GM12878 (cell line): ENCODE measurements around the gene FASTK. TPM values are rescaled to one million over a fixed set of nuclear protein-coding genes. Genes with fewer than 3 reads are reported as not detected.

Source experiments
- ATAC-seq: fragments of 200-7000 bp; cut with Tn5 transposase; 3 replicates; pipeline ENCODE4 v1.9.1; 2020; ENCODE audit warnings: mild to moderate bottlenecking, moderate library complexity
- BruUV-seq: library from RNA; stranded (reverse); fragments of 400-500 nt; replicated peaks from 2 replicates; lab custom pipeline; 2021; lab: Mats Ljungman, UMichigan
- CTCF ChIA-PET: fragments of 300-600 bp; sonication (Branson Sonifier 250); formaldehyde crosslinking; extraction: SDS; loops from one replicate; lab custom pipeline; 2021; ENCODE audit warnings: inconsistent platforms; lab: Yijun Ruan, JAX
- POLR2A ChIA-PET: fragments of 350-600 bp; formaldehyde crosslinking; extraction: SDS; loops from one replicate; lab custom pipeline; 2021; ENCODE audit warnings: inconsistent platforms; lab: Charles Lee
- RAD21 ChIA-PET: fragments of 300-600 bp; sonication (Branson Sonifier 250); formaldehyde crosslinking; loops from one replicate; lab custom pipeline; 2023; ENCODE audit warnings: antibody characterized with exemption; ENCODE audit not compliant: unreplicated experiment; lab: Charles Lee
- SMC1A ChIA-PET: fragments of 300-600 bp; sonication (Branson Sonifier 250); formaldehyde crosslinking; loops from one replicate; lab custom pipeline; 2023; ENCODE audit not compliant: unreplicated experiment, uncharacterized antibody; lab: Charles Lee
- DNase-seq: peaks from one replicate; pipeline ENCODE4 v3.0.0-alpha.2; 2011; ENCODE audit warnings: low read depth, low spot score
- FAIRE-seq: peaks from 3 replicates; lab custom pipeline; 2011; peaks lifted over from hg19 to GRCh38; lab: Jason Lieb, UNC
- H2AFZ ChIP-seq: 2 replicates; pipeline ENCODE4 v1.6.0; 2011; ENCODE audit warnings: low read depth, low read length, control low read depth; ENCODE audit not compliant: control insufficient read depth
- H3K27ac ChIP-seq: 2 replicates; pipeline ENCODE4 v1.5.1; 2011; ENCODE audit warnings: control low read depth; ENCODE audit not compliant: control insufficient read depth, insufficient read depth
- H3K27me3 ChIP-seq, 2 experiments: replicated peaks in 1 of 2; 2 replicates each; pipeline versions ENCODE4 v1.6.0 to v1.6.1; 2011; ENCODE audit warnings: low read length in 1 of 2; ENCODE audit not compliant: control insufficient read depth in 2 of 2, insufficient read depth in 2 of 2
- H3K36me3 ChIP-seq, 2 experiments: 2 replicates each; pipeline ENCODE4 v1.5.1; 2011; ENCODE audit warnings: low read length in 1 of 2; ENCODE audit not compliant: control insufficient read depth in 2 of 2, insufficient read depth in 2 of 2
- H3K4me1 ChIP-seq: 2 replicates; pipeline ENCODE4 v1.6.1; 2011; ENCODE audit warnings: mild to moderate bottlenecking, low read length, moderate library complexity, mixed read lengths; ENCODE audit not compliant: control insufficient read depth, insufficient read depth
- H3K4me2 ChIP-seq: 2 replicates; pipeline ENCODE4 v1.6.0; 2011; ENCODE audit warnings: control low read depth; ENCODE audit not compliant: control insufficient read depth, insufficient read depth
- H3K4me3 ChIP-seq: fragments of 200-600 bp; sonication (generic); 2 replicates; pipeline ENCODE4 v1.5.1; 2016
- H3K79me2 ChIP-seq: 2 replicates; pipeline ENCODE4 v1.6.0; 2011; ENCODE audit warnings: low read length; ENCODE audit not compliant: control insufficient read depth, insufficient read depth
- H3K9ac ChIP-seq: 2 replicates; pipeline ENCODE4 v1.8.0; 2011; ENCODE audit warnings: low read length, control low read depth, mixed read lengths; ENCODE audit not compliant: control insufficient read depth, insufficient read depth
- H3K9me3 ChIP-seq: replicated peaks from 3 replicates; pipeline ENCODE4 v1.5.1; 2011; ENCODE audit warnings: mild to moderate bottlenecking, low read length; ENCODE audit not compliant: control insufficient read depth, insufficient read depth
- H4K20me1 ChIP-seq: 2 replicates; pipeline ENCODE4 v1.6.0; 2011; ENCODE audit not compliant: control insufficient read depth, insufficient read depth
- CBX3 ChIP-seq: fragments of 200-600 bp; sonication (generic); IDR thresholded peaks from 2 replicates; pipeline ENCODE4 v1.6.1; 2016; ENCODE audit warnings: low read depth, borderline replicate concordance
- FOS ChIP-seq: IDR thresholded peaks from 3 replicates; pipeline ENCODE4 v1.6.1; 2011; ENCODE audit warnings: borderline replicate concordance; ENCODE audit not compliant: insufficient read length; ENCODE audit errors: extremely low read depth
- MYC ChIP-seq: IDR thresholded peaks from 2 replicates; pipeline ENCODE4 v1.6.1; 2011; ENCODE audit warnings: mild to moderate bottlenecking, low read length, moderate library complexity, inconsistent platforms; ENCODE audit not compliant: insufficient read depth, insufficient replicate concordance, insufficient read length, severe bottlenecking
- NR2C2 ChIP-seq: IDR thresholded peaks from 2 replicates; pipeline ENCODE4 v1.6.1; 2011; ENCODE audit warnings: borderline replicate concordance, low read depth; ENCODE audit not compliant: control insufficient read depth, insufficient read length
- NR2F1 ChIP-seq: fragments of 450-650 bp; conservative IDR thresholded peaks from 2 replicates; pipeline ENCODE4 v1.6.1; 2017; ENCODE audit warnings: mild to moderate bottlenecking
- POLR2AphosphoS5 ChIP-seq: IDR thresholded peaks from 2 replicates; pipeline ENCODE4 v1.6.1; 2011; ENCODE audit warnings: mild to moderate bottlenecking, low read length, inconsistent platforms
- TARDBP ChIP-seq: IDR thresholded peaks from 2 replicates; pipeline ENCODE4 v1.6.1; 2016; ENCODE audit warnings: borderline replicate concordance
- ZNF274 ChIP-seq: IDR thresholded peaks from one replicate; pipeline ENCODE4 v1.8.0; 2011; ENCODE audit not compliant: insufficient read length, insufficient read depth
- WGBS: methylation state at CpG from one replicate; pipeline ENCODE4 v1.1.6; 2016; ENCODE audit warnings: low lambda C conversion rate; ENCODE audit not compliant: insufficient replicate concordance, insufficient coverage; ENCODE audit errors: missing lambda C conversion rate; 5-methylcytosine and 5-hydroxymethylcytosine counted together
- in situ Hi-C: fragments of 300-500 bp; cut with MboI; formaldehyde crosslinking; loops from 9 replicates; pipeline ENCODE4 v1.14.3; 2018; ENCODE audit warnings: mixed read lengths
- intact Hi-C: fragments of 100-400 bp; cut with micrococcal nuclease; formaldehyde crosslinking; loops from one replicate; pipeline ENCODE4 v1.14.2; 2022; ENCODE audit not compliant: unreplicated experiment
- polyA plus RNA-seq, 11 experiments: library from polyadenylated mRNA; depleted of rRNA in 4 of 11; unstranded in 6 of 11; stranded (reverse) in 5 of 11; fragments of >200 nt; fragmentation: Nextera tagmentation in 4 of 11; fragmentation: Illumina TruSeq in 1 of 11; extraction: Ambion mirVana in 4 of 11; extraction: Trizol in 1 of 11; gene quantifications; 1 replicate in 1 of 11; 2 replicates in 10 of 11; pipeline versions ENCODE4 v1.2.1 to v1.2.3, GENCODE V29; 2011 to 2016; ENCODE audit warnings: inconsistent platforms in 2 of 11, missing spikeins in 2 of 11, low read depth in 1 of 11
- total RNA-seq, 4 experiments: library from RNA; depleted of rRNA in 3 of 4; stranded (reverse); fragments of >200 nt in 3 of 4; fragmentation: Illumina TruSeq in 1 of 4; extraction: Trizol in 1 of 4; gene quantifications; 2 replicates each; pipeline versions ENCODE4 v1.2.1 to v1.2.3, GENCODE V29; 2013 to 2021
- TF ChIP-seq, protein P1 (sequence below): IDR thresholded peaks from 2 replicates; pipeline ENCODE4 v1.6.1; 2011; ENCODE audit warnings: low read depth, low read length, improper control_type of control experiment, borderline replicate concordance
- TF ChIP-seq, protein P2 (sequence below): IDR thresholded peaks from 2 replicates; pipeline ENCODE4 v1.6.1; 2011; ENCODE audit warnings: mild to moderate bottlenecking, low read depth, low read length, moderate library complexity; ENCODE audit not compliant: insufficient replicate concordance
- TF ChIP-seq, protein P3 (sequence below): fragments of 450-650 bp; IDR thresholded peaks from 2 replicates; pipeline ENCODE4 v1.6.1; 2017; ENCODE audit warnings: low read depth, mild to moderate bottlenecking, moderate library complexity

The FASTK gene
- total and polyA plus RNA-seq, 10 of the 15 experiments (the other 5 are each of a cell fraction or from before 2014, with no cell fraction given), result 0.19 to 102 (median 54.5) TPM

DNA sequence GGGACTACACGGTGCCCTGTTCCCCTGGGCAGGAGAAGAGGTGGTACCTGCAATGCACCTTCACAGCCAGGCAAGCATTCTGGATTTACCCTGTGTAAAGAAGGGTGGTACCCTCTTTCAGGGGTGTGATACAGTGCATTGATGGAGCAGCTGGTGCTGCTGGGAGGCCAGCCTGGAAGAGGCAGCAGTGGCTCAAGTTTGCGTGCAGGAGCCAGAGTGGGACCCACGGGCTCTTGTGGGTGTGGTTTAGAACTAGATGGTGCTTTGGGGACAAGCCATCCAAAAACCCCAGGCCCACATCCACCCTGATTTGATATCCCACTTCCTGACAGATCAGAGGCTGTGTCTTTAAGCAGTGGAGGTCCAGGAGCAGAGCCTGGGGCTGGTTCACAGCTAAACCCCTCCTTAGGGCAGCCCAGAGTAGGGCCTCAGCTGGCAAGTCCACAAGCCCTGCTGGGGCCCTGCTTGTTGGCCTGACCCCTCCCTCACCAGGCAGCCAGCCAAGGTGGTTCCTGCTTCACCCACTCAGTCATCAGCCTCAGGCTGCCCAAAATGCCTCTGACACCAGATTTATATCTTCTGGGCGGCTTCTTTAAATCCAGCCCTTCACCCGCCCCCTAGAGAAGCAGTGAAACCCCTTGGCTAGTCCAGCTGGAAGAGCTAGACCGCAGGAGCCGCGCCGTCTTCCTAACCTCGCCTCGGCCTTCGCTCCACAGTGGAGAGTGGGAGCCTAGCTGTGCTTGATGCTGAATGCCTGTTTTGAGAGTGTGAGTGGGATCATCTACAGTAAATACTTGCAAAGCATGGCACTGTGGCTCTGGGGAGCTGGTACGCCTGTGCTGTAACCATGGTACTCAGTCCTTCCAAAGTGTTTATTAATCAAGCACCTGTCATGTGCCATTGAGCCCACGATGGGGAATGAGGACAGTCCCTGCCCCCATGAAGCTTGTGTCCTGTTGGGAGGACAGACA, 33.7 kb downstream of the FASTK start (continued):
- TF ChIP-seq, protein P1, sequence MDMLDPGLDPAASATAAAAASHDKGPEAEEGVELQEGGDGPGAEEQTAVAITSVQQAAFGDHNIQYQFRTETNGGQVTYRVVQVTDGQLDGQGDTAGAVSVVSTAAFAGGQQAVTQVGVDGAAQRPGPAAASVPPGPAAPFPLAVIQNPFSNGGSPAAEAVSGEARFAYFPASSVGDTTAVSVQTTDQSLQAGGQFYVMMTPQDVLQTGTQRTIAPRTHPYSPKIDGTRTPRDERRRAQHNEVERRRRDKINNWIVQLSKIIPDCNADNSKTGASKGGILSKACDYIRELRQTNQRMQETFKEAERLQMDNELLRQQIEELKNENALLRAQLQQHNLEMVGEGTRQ, result no peak

DNA sequence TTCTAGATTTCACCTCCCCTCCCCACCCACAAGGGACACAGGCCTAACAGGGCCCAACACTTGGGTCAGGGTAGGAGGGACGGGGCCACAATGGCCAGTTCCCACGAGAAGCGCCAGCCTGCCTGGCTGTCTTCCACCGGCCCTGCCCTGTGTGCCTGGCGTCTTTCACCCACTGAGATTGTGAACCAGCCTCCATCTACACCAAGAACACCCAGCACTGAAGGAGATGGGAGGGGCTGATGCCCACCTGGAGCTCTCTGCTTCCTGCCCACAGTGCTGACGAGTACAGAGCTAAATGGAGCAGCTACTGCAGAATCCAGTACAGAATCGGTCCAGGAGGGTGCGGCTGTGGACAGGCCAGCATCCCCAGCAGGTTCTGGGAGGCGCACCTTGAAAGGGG, 34.6 kb downstream of the FASTK start:
- H3K4me2 ChIP-seq, result no peak overlapping the region
- in situ Hi-C loops, result no loop called here
- ATAC-seq (no peak), FAIRE-seq (no peak)
- ChIA-PET CTCF (no interaction called here), RAD21 (no interaction called here)
- WGBS, result 85% methylated on average over 9 of the region's 9 CpGs
- no peaks in the 10 kb centered on the region for H3K9me3 ChIP-seq
- H3K4me1 ChIP-seq, result no peaks in the 10 kb centered on the region
- intact Hi-C loops, result no loop called here
- H3K9ac ChIP-seq, result no peak overlapping the region
- H3K27ac ChIP-seq, result no peak overlapping the region
- H3K27me3 ChIP-seq, result no peaks in the 10 kb centered on the region; a peak in 1 of 4 replicates
- no peak overlapping the region for H3K4me3 ChIP-seq
- TF ChIP-seq NR2F1 (no peak), CBX3 (no peak), FOS (no peak), POLR2AphosphoS5 (no peak), TARDBP (no peak), ZNF274 (no peak), MYC (no peak), NR2C2 (no peak)
- TF ChIP-seq, protein P2, sequence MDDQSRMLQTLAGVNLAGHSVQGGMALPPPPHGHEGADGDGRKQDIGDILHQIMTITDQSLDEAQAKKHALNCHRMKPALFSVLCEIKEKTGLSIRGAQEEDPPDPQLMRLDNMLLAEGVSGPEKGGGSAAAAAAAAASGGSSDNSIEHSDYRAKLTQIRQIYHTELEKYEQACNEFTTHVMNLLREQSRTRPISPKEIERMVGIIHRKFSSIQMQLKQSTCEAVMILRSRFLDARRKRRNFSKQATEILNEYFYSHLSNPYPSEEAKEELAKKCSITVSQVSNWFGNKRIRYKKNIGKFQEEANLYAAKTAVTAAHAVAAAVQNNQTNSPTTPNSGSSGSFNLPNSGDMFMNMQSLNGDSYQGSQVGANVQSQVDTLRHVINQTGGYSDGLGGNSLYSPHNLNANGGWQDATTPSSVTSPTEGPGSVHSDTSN, result no peak
- TF ChIP-seq, protein P3, sequence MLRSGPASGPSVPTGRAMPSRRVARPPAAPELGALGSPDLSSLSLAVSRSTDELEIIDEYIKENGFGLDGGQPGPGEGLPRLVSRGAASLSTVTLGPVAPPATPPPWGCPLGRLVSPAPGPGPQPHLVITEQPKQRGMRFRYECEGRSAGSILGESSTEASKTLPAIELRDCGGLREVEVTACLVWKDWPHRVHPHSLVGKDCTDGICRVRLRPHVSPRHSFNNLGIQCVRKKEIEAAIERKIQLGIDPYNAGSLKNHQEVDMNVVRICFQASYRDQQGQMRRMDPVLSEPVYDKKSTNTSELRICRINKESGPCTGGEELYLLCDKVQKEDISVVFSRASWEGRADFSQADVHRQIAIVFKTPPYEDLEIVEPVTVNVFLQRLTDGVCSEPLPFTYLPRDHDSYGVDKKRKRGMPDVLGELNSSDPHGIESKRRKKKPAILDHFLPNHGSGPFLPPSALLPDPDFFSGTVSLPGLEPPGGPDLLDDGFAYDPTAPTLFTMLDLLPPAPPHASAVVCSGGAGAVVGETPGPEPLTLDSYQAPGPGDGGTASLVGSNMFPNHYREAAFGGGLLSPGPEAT, result no peak
- TF ChIP-seq, all 136 proteins: peak for 0
- no peaks in the 10 kb centered on the region for H3K36me3 ChIP-seq
- DNase-seq, result no peak
- POLR2A ChIA-PET, result no interaction called here
- H4K20me1 ChIP-seq, result no peaks in the 10 kb centered on the region
- no peak overlapping the region for H2AFZ ChIP-seq
- SMC1A ChIA-PET, result interaction anchor here (1.5 kb wide), 1 partner anchor 18 kb away, joined by 3 read pairs; the partner anchor contains the start of gene ABCB8
- H3K79me2 ChIP-seq, result no peaks in the 10 kb centered on the region
- BruUV-seq, result no TSS peak
